BJ (cell line): ENCODE data around the gene DSC3. TPM values are rescaled to one million over a fixed set of nuclear protein-coding genes. Genes with fewer than 3 reads are reported as not detected.
"Not testable (repeated sequence)": the region's sequence is repeated elsewhere in the genome, so short reads cannot be mapped to it uniquely, and the experiment has no call there.

Experiments used
- CTCF ChIA-PET: fragments of 350-600 bp; formaldehyde crosslinking; extraction: SDS; loops from one replicate; lab custom pipeline; 2021; ENCODE audit warnings: antibody characterized with exemption, inconsistent platforms; lab: Yijun Ruan, JAX
- POLR2A ChIA-PET: fragments of 300-600 bp; sonication (Branson Sonifier 250); formaldehyde crosslinking; extraction: SDS; loops from one replicate; lab custom pipeline; 2021; ENCODE audit warnings: antibody characterized with exemption; lab: Charles Lee
- DNase-seq: peaks from one replicate; pipeline ENCODE4 v3.0.0-alpha.2; 2011; ENCODE audit warnings: low read depth
- H3K27me3 ChIP-seq: 2 replicates; pipeline ENCODE4 v1.6.0; 2011; ENCODE audit warnings: low read length; ENCODE audit not compliant: control insufficient read depth, insufficient read depth
- H3K36me3 ChIP-seq: 2 replicates; pipeline ENCODE4 v1.5.1; 2011; ENCODE audit warnings: low read length; ENCODE audit not compliant: control insufficient read depth, insufficient read depth
- H3K4me3 ChIP-seq: 2 replicates; pipeline ENCODE4 v1.5.1; 2011; ENCODE audit warnings: low read depth, mild to moderate bottlenecking, control low read depth, low read length
- CTCF ChIP-seq: IDR thresholded peaks from 2 replicates; pipeline ENCODE4 v1.5.1; 2011; ENCODE audit warnings: low read depth, mild to moderate bottlenecking, control low read depth, inconsistent platforms, low read length, moderate library complexity; ENCODE audit not compliant: insufficient read depth
- polyA plus RNA-seq: library from polyadenylated mRNA; depleted of rRNA; stranded (reverse); fragments of >200 nt; gene quantifications from 2 replicates; pipeline ENCODE4 v1.2.3, GENCODE V29; 2011

Gene DSC3
- polyA plus RNA-seq, 1 experiment = not detected

GRCh38 chr18:30982285-30982992 lies 60.1 kb downstream of the DSC3 start:
- Histone ChIP-seq H3K4me3 (no peak overlapping the region), H3K36me3 (no peaks in the 10 kb centered on the region), H3K27me3 (no peaks in the 10 kb centered on the region)
- no peak for TF ChIP-seq CTCF
- POLR2A ChIA-PET = no interaction called here
- CTCF ChIA-PET = no interaction called here
- no peak for DNase-seq

- H3K27me3 ChIP-seq, CTCF ChIA-PET, DNase-seq, H3K36me3 ChIP-seq, POLR2A ChIA-PET, H3K4me3 ChIP-seq: not testable (repeated sequence)
These were observed 64.5 kb downstream of the DSC3 start for GRCh38 chr18:30978091-30978490.

- peak; percentile 42 for TF ChIP-seq CTCF
- Histone ChIP-seq H3K27me3 (no peaks in the 10 kb centered on the region), H3K36me3 (no peaks in the 10 kb centered on the region), H3K4me3 (no peak overlapping the region)
- no peak for DNase-seq
- ChIA-PET CTCF (interaction anchor here (0.6 kb wide), 1 partner anchor 10 kb away, joined by 3 read pairs; no protein-coding TSS in a partner anchor), POLR2A (no interaction called here)
These were observed 71.1 kb downstream of the DSC3 start for GRCh38 chr18:30971338-30971956.

GRCh38 chr18:30970196-30970816 lies 72.2 kb downstream of the DSC3 start:
- no peaks in the 10 kb centered on the region for H3K27me3 ChIP-seq
- no peak for TF ChIP-seq CTCF
- H3K36me3 ChIP-seq = no peaks in the 10 kb centered on the region
- DNase-seq = no peak
- CTCF ChIA-PET = no interaction called here
- no peak overlapping the region for H3K4me3 ChIP-seq
- POLR2A ChIA-PET = no interaction called here

- Histone ChIP-seq H3K36me3 (no peaks in the 10 kb centered on the region), H3K27me3 (no peaks in the 10 kb centered on the region), H3K4me3 (no peak overlapping the region)
- ChIA-PET POLR2A (no interaction called here), CTCF (no interaction called here)
- DNase-seq = no peak
- TF ChIP-seq CTCF = no peak
These were observed 72.8 kb downstream of the DSC3 start for GRCh38 chr18:30969670-30970170.
